Endometrium (tissue), 2 donors: Measurements from ENCODE around the gene SCN2B.

Experiments used
- FAIRE-seq: peaks from 2 replicates; lab custom pipeline; 2012; peaks lifted over from hg19 to GRCh38; lab: Jason Lieb, UNC
- donor health status: control.
- donor health status: control.

SCN2B gene

DNA sequence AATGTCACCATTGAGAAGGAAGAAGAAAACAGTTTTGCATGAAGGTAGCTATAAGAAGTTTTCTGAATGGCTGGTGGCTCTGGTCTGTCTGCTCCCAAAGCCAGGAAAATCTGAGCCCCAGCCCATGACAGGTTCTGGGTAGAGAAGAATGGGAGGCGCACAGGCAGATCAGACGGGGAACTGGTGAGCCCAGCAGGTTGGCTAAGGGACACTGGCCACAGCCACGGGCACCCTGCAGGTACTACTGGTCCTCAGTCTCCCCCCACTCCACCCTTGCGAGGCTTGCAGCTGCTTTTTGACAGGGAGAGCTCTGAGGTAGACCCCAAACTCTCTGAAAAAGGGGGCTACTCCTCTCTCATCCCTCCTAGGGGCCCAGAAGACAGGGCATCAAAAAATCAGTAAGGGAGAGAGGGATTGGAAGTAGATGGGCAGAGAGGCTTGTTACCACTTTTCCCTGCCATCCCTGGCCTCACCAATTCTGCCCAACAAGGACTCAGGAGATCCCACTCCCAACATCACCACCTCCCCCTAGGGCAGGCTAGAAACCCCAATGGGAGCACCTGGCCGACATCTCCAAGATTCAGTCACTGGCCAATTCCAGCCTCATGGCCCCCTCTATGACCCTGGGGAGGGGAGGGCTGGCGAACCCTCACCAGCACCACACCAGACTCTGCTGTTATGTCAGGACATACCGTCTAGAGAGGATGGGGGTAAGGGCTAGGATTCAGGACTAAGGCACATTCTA, 41.2 kb downstream of the SCN2B start:
- no peak for FAIRE-seq

DNA sequence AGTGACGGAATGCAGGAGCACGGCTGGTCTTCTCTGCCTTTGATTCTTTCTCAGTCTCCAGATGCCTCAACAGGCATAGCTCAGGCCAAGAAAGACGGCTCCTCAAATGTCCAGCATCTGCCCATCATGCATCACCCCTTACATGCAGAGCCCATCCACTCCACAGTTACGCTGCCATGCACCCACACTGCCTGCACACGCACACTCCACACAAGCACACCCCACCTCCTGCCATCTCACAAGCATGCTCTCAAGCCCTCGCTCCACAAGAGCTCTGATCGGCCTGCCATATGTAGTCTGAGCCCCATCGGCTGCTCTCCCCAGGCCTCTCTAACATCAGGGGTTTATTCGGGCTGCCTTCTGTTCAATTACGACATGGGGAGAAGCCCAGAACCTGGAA, 42.6 kb downstream of the SCN2B start:
- FAIRE-seq: no peak

DNA sequence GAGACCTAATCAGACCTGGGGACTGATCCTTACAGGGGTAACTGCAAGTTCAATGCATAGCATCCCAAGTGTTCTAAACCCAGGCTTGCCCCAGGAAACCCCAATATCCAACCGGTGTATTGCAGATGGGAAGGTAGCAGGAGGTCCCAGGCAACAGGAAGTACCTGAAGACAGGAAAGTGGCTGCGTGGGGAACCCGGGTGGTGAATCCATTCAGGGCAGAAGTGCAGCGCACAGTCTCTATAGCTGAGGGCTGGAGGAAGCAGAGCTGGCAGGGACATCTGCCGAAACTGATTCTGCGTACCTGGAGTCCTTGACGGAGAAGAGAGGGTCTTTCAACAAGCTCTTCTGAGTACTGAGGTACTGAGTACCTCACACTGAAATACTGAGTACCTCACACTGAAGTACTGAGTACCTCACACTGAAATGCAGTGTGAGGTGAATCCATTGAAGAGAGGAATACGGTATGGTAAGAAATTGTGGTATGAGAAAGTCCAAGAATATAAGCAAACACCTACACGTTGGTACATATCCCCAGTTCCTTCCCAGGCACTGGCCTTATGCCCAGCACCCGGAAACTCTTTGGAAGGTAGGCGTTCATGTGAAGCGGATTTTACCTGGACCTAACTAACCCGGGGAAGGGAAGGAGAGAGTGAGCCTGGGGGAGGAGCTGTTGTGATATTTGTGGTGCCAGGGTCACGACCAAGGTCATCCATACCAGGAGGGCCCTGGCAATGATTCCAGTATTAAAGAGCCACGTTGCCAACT, 43.9 kb downstream of the SCN2B start:
- FAIRE-seq: no peak

DNA sequence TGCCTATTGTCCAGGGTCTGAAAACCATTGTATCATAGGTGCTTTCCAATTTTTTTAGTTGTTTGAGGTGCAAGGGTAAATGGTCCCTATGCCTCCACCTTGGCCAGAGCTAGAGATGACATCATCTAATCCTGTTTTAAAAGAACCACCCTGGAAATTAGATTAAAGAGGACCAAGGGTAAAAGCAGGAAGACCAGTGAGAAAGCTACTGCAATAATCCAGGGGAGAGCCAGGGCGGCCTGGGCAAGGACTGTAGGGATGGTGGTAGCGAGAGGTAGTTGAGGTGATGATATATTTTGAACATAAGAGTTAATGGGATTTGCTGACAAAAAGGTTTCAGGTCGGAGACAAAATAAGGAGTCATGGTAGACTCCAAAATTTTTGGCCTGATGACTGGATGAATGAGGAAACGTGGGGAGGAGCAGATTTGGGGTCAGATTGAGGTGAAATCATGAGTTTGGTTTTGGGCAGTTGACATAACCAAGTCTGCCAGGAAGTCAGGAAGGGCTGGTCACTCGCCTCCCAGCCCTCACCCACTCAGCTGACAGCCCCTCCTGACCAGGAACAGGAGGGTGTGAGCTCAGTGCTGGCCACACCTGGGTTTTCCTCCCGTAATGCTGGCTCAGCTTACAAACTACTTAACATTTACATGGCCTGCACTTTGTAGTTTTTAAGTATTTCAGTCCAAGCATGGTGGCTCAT, 46.8 kb downstream of the SCN2B start:
- FAIRE-seq: no peak

DNA sequence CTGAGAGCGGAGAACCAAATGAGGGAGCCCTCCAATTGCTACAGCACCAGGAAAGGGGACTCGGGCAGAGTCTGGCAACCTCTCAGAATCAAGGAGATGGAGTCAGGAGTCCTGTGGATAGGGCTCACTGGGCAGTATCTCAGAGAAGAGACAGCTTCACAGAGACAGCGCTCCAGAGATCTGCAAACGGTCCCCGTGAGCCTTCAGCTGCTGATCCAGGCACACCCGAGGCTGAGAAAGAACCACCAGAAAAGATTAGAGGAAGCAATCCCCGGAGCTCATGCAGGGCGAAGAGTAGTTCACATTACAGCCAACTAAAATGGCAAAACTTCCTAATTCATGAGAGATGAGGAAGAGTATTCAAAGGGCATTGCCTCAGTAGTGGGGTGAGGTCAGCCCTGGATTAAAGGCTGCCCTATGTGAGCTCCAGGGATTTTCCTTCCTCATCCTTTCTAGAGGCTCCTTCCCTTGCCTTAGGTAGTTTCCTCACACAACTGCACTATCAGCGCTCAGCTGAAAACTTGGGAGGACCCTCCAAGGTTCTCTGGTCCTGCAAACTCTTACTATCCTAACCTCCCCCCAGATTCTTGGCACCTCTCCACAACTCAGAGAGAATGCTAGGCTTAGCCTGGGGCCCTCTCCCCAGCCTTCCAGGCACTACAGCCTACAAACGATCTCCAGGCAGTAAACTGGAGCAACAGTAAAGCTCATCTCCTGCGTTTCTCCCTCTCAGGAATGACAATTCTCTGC, 47.5 kb downstream of the SCN2B start:
- no peak for FAIRE-seq

DNA sequence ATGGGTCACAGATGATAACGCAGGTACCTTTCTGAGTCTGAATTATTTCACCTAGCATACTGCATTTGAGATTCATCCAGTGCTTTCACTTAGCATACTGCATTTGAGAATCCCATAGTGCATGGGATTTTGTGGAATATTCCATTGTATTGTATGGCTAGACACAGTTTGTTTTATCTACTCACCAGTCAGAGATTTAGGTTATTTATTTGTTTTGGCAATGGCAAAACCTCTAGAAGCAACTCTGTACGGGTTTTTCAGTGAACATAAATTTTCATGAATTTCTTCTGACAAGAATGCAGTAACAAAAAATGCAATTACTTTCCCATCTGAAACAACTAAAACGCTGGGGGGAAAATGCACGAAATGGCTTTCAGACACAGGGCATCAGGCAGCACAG, 48.1 kb downstream of the SCN2B start:
- no peak for FAIRE-seq

DNA sequence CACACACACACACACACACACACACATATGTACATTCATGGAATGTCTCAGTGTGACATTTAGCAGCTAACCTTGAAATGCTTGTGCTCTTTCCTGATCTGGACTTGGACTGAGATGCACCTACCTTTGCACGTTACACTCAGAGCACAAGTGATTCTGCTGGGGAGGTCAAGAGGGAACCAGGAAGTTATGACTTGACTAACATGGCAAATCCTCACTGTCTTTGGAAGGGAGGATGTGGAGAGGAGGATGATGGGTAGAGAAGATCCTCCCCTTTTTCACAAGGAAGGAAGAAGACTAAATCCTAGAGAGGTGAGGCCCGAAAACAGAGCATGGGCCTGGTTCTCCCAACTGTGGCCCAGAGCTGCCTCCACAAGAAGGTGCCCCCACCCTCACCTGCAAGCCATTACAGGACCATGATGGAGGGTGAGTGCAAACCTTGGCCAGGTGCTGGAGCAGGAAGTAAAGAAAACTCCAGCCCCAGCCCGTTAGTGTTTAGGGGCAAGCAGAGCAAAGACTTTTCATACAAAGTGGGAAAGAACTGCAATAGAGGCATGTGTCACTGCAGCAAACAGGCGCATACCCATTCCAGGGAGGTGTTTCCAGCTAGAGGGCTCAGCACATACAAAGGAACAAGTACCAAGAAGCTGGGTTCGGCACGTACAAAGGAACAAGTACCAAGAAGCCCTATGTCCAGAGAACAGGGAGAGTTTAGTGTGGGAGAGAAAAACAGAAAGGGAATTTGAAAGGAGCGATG, 50.2 kb downstream of the SCN2B start:
- FAIRE-seq: no peak

DNA sequence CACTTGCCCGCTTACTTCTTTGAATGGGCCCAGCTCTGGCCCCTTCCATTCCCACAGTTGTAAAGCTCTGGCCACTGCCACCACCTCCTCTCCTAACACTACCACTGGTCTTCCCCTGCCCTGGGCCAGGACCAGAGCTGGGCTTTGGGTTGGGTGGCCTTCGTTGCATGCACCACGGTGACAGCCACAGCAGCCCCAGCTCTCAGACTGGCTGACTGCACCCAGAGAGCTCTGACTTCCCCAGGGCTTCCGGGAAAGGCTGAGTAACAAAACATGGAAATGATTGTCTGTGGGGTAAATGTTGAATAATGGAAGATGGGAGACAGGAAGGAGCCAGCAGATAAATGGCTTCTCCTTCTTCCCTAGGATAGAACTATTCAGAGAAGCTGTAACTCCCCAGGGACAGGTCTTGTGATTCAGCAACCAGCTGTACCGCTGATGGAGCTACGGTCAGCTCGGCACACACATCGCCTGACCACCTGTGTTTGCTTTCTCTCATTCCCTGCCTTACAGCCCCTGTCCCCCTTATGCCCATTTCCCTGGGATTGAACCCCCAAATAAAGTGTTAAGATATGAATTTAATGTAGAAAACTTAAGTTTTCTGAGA, 51.4 kb downstream of the SCN2B start:
- no peak for FAIRE-seq

DNA sequence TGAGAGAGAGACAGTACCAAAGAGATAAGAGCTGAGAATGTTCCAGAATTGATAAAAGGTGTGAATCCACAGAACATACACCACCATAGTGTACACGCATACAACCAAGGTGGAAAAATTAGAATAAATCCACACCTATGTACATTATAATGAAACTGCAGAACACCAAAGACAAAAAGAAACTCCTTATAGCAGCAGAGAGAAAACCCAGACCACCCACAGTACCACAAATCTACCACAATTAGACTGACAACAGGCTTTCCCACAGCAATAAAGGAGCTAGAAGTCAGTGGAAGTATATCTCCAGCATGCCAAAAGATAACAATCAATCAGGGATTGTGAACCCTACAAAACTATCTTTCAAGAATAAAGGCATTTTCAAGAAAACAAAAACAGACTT, 55.6 kb downstream of the SCN2B start:
- FAIRE-seq: no peak

DNA sequence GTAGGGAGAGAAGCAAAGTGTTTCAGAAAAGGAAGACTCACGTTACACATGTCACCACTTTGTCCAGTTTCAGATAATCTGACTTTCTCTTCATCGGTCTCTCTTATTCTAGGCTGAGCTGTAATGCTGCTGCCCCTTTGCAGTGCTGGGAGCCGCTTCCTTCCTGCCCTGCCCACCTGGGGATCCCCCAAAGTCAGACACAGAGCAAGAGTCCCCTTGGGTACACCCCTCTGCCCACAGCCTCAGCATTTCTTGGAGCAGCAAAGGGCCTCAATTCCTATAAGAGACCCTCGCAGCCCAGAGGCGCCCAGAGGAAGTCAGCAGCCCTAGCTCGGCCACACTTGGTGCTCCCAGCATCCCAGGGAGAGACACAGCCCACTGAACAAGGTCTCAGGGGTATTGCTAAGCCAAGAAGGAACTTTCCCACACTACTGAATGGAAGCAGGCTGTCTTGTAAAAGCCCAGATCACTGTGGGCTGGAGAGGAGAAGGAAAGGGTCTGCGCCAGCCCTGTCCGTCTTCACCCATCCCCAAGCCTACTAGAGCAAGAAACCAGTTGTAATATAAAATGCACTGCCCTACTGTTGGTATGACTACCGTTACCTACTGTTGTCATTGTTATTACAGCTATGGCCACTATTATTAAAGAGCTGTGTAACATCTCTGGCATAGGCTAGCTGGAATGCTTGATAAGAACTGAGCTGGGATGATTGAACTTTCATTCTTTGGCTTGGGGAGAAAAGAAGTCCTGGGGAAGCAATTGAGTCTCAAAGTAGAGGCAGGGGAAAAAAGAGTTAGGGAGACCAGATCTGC, 58.4 kb downstream of the SCN2B start:
- no peak for FAIRE-seq

DNA sequence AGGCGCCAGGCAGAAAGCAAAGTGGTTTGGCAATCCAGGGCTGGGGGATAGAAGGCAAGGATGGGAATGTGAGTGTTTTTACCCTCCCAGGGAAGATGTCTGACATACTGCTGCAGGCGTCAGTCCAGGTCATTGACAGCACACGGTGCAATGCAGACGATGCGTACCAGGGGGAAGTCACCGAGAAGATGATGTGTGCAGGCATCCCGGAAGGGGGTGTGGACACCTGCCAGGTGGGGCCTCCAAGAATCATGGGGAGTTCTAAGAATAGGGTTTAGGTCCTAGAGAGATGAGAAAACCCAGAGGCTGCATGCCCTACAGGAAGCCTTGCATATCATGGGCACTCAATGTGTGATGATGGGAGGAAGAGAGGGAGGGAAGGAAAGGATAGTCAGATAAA, 61.4 kb downstream of the SCN2B start:
- FAIRE-seq: no peak

DNA sequence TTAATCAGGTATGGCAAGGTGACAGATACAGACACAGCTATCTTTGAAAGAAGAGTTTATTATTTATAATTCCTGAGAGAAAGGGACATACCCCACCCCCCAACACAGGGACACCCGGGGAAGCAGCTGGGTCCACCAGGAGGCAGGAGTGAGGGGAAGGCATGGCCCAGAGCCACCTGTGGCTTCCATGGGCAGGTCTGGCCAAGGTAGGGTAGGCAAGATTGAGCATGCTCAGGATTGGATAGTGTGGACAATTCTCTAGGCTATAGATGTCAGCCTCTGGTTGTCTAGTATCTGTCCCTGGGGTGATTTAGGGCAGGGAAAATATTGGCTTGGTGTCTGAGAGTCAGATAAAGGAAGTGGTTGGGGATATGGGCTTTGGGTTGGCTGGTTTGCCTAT, 62.2 kb downstream of the SCN2B start:
- no peak for FAIRE-seq

DNA sequence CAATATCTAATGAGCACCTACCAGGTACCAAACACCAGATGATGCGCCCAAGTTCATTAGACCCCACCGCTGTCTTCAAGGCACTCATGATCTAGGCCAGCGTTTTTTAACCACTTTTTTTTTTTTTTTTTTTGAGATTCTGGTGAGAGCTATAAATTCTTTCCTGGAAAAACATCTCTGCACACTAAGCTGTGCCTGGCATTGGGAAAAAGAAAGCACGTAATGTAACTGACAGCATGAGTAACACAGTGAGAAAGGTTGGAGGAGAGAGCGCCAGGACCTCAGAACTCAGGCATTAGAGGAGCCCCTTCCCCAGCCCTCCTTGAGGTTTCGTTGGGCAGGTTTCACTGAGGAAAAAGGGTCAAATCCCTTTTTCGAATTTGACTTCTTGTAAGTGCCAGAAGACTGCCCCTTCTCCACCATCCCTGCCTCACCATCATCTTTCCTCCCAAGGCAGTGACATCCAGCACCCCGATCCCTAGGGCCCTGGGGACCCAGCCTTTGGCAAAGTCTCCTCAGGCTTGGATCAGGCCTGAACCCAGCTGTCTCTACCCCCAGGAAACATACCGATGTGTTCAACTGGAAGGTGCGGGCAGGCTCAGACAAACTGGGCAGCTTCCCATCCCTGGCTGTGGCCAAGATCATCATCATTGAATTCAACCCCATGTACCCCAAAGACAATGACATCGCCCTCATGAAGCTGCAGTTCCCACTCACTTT, 63.6 kb downstream of the SCN2B start:
- no peak for FAIRE-seq
